Anterior cingulate cortex (tissue), 58 donors: ENCODE data around the gene RPL9.
A peak's percentile ranks its signal among the peaks of the same experiment; 100 is the strongest.
"Not testable (repeated sequence)": the region's sequence is repeated elsewhere in the genome, so short reads cannot be mapped to it uniquely, and the experiment has no call there.

Experiments used
- DNase-seq, 58 donors: peaks; one replicate each; lab custom pipeline; 2025; lab: John Stamatoyannopoulos, UW

The RPL9 gene

DNA sequence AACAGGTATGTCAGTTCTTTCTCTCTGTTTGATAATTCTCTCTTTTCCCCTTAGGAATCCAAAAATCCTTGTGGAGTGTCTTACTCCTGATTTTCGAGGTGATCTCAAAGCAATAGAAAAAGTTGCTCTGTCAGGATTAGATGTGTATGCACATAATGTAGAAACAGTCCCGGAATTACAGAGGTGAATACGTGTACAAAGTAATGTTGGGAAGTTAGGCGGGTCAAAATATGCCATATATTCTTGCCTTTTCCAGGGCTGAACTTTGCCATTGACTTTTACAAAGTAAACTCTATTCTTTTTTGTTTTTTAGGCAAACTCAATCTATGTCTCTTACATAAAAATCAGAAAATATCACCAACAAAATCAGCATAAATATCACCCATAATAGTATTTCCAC lies 8.7 kb upstream of the RPL9 start:
- no peak for DNase-seq

DNA sequence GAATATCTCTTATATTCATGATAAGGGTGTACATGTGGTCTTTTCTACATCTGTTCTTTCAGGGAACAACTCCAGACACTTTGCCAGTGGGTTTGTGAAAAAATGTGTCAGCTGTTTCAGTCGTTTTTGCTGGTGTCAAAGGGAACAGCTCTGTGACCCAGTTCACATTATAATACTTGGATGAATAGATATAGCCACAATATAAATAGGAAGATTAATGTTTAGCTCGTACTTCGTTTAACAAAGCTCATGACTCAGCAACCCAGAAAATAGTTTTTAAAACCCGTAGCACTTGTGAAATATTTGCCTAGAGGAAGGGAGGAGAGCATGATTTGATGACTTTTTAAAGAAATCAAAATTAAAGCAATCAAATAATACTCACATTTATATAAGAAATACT lies 8.0 kb upstream of the RPL9 start:
- DNase-seq: no peak

DNA sequence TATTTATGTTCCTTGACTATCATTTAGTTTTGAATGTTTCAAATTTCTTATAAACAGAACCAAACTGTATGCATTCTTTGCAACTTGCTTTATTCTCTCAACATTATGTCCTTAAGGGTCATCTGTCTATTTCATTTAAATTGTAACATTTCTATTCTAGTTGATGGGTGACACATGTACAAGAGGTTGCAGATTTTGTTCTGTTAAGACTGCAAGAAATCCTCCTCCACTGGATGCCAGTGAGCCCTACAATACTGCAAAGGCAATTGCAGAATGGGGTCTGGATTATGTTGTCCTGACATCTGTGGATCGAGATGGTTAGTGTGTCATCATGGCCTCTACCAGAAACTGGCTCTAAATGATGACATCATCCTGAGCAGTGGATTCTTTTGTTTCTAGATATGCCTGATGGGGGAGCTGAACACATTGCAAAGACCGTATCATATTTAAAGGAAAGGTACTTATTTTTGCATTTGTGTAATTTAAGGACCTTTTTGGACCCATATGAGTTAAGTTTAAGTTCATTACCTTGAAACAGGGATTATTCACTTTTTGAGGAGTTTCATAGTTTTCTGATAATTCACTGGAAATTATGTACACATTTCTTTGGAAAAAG lies 6.3 kb upstream of the RPL9 start:
- peak in 1 of 58 donors; percentile 12 for DNase-seq

DNA sequence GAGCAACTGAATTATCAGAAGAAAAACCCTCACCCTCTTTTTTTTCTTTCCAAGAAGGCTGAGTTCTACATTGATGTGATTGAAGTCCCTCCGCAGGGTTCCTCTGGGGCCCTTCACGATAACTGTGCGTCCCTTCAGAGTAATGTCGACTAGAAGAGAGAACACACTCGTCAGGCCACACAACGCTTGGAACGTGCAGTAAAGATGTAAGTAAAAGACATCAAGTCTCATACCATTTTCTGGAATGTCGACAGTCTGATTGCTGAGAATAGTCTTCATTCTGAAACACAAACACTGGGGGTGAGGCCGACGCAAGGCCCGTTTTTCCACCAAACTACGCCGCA lies 589 bp downstream of the RPL9 start:
- DNase-seq: not testable (repeated sequence)

DNA sequence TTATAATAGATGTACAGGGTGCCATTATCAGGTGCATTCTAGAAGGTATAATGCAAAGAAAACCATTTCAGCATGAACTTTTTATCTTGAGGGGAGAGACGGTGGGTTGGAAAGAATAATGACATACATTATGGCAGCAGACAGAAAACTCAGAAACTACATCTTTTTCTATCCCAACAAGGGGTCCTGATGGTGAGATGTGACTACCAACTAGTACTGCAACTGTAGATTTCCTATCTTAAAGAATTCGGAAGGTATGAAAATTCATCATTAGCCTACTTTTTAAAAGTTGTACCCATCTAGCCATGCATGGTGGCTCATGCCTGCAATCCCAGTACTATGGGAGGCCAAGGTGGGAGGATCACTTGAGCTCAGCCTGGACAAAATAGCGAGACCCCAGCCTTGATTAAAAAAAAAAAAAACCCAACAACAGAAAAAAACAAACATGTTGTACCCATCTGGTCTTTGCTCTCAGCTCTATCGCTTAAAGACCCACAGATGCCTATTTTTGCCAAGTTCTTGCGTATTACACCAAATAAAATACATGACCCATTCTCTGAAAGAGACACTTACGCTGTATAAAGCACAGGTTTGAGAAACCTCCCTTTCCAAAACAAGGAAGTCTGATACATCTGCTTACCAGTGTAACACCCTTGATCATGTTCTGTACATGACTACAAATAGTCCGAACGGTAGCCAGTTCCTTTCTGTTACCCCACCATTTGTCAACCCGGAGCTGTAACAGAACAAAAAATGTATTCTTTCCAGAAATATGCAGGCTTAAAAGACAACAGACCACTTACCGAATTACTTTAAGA lies 1.6 kb downstream of the RPL9 start:
- no peak for DNase-seq

DNA sequence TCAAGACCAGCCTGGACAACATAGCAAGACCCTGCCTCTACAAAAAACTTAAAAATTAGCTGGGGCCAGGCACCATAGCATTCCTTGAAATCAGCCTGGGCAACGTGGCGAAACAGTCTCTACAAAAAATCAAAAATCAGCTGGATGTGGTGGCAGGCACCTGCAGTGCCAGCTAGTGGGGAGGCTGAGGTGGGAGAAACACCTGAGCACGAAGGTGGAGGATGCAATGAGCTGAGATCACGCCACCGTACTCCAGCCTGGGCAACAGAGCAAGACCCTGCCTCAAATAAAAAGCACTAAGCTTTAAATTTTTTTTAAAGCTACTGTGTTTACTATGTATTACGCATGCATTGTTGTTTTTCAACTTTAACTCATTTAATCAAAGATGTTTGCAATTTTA lies 3.2 kb downstream of the RPL9 start:
- DNase-seq: no peak

DNA sequence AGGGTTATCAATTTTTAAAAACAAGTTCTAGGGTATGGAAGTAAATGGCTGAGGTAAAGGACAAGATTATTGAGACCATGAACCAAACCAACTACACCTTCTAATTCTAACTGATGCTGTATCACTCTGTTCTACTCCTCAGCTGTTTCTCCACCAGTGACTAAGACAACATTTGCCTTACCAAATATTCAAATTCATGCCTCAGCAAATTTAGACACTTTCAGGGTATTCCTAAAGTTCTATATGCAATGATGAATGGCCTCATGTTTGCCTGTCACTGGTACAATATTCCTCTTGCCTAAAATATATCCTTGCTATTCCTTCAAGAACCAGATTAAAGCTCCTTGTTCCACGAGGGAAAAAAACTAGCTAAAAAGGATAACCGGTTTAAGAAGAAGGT lies 5.0 kb downstream of the RPL9 start:
- no peak for DNase-seq

DNA sequence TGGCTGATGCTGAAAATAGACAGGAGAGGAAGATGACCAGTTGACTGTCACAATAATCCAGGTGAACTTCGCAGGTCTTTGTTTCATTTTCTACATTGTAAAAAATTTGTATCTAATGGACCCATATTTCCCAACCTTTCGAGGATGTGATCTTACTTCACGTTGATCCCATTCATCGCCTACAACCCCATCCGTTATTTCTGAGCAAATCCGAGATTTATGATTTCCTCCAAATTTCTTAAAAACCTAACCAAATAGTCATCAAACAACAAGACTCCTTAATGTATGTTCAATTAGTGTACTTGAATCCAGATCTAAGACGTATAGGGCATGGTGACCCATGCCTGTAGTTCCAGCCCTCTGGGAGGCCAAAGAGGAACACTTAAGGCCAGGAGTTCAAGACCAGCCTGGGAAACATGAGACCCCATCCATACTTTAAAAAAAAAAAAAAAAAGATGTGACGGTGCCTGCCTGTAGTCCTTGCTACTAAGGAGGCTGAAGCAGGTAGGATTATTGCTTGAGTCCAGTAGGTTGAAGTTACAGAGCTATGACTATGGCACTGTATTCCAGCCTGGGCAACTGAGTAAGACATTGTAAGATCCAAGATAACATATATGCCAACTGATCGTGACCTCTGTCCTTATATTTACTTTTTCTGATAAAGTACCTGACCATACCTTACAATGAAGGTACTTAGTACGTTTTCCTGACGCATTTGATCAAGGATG lies 5.7 kb downstream of the RPL9 start:
- DNase-seq: no peak

DNA sequence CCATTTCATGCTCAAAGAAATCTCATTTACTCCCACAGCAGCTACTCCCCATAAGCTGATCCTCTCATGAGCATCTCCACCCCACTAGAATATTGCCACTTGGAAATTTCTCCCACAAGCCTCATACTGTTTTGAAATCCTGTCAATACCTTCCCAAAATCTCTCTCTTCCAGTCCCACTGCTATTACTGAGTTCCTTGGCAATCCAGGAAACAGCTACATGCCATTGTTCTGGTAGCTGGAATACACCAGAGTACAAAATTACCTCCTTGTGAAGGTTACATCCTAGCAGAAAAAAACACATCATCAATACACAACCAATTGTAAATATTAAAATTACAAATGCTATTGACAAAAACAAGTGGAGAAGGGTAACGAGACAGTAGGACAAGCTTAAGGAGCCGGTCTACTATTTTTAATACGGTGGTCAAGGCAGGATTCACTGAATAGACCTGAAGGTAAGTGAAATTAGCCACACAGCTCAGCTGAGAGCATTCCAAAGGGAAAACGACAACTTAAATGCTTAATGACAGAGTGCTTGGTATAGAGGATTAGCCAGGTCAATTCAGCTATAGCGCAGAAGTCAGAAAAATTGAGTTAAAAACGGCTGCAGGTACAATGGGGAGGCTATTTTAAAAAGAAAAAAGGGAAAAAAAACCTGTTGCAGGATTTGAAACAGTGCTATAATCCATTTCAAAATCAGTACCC lies 6.4 kb downstream of the RPL9 start:
- no peak for DNase-seq

DNA sequence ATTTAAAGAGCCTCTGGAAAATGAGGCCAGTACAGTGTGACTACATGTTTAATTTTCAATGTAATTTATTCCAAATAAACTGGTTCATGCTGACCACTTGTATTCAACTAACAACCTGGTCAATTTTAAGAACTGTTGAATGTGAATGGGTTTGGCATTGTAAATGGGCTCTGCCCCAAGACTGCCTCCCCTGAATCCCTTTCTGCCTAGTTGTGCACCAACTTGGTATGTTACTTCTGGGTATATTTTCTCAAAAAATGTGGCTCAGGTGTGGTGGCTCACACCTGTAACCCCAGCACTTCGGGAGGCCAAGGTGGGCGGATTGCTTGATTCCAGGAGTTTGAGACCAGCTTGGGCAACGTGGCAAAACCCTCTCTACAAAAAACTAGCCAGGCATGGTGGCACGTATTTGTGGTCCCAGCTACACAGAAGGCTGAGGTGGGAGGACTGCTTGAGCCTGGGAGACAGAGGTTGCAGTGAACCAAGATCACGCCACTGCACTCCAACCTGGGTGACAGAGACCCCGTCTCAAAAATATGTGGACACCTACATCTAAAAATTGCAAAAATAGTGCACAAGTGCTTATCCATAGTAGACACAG lies 7.2 kb downstream of the RPL9 start:
- DNase-seq: no peak

DNA sequence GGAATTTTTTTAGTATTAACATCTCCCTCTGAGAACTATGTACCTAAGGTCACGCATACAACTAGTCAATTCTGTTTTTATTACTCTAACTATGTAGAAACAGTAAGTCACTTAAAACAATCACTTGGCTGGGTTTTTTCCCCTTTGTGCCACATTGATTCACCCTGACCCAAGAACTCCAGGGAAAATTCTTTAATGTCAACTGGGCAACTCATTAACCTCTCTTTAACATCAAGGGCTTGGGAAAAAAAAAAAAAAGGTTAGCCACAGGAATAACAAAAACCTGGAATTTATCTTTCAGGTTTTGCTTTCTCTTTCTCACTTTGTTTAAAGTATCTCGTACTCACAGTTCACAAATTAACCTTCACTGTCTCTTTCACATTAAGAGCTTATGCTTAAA lies 8.1 kb downstream of the RPL9 start:
- no peak for DNase-seq

DNA sequence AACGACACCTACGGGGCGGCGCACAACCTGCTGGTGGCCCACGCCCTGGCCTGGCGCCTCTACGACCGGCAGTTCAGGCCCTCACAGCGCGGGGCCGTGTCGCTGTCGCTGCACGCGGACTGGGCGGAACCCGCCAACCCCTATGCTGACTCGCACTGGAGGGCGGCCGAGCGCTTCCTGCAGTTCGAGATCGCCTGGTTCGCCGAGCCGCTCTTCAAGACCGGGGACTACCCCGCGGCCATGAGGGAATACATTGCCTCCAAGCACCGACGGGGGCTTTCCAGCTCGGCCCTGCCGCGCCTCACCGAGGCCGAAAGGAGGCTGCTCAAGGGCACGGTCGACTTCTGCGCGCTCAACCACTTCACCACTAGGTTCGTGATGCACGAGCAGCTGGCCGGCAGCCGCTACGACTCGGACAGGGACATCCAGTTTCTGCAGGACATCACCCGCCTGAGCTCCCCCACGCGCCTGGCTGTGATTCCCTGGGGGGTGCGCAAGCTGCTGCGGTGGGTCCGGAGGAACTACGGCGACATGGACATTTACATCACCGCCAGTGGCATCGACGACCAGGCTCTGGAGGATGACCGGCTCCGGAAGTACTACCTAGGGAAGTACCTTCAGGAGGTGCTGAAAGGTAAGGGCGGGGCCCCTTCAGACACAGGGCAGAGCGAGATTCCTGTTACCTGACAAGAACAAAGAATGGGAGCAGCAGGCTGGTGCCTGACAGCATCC lies 11.7 kb downstream of the RPL9 start:
- peak in 13 of 58 donors; percentile 1 to 48 (median 8) for DNase-seq

DNA sequence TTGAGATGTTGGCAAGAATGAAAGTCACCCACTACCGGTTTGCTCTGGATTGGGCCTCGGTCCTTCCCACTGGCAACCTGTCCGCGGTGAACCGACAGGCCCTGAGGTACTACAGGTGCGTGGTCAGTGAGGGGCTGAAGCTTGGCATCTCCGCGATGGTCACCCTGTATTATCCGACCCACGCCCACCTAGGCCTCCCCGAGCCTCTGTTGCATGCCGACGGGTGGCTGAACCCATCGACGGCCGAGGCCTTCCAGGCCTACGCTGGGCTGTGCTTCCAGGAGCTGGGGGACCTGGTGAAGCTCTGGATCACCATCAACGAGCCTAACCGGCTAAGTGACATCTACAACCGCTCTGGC lies 12.3 kb downstream of the RPL9 start:
- peak in 1 of 58 donors; percentile 13 for DNase-seq

DNA sequence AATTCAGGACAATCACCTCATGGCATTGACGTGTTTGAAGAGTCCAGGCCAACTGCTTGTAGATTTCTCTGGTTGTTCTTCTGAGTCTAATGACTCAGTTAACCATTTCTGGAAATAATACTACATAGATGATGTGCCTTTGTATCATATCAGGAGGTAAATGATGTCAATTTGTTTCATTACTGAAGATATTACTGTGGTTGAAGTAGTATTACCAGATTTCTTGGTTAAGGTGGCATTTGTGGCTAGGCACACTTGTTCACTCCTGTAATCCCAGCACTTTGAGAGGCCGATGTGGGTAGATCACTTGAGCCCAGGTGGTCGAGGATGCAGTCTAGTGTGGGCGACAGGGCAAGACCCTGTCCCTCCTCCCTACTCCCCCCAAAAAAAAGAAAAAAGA lies 15.7 kb downstream of the RPL9 start:
- DNase-seq: no peak

DNA sequence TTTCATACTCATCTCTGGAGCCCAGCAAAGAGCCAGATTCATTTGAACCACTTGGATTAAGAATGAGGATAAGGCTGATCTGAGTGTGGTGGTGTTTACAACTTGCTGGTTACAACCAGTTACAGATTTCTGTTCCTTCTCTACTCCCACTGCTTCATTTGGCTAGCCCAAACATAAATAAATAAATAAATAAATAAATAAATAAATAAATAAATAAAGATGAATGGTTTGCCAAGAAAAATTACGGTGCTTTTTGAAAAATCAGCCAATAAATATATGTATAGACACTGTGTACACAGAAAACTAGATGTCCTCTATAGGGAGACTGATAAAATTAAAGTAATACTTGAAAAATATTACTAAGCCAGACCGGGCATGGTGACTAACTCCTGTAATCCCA lies 17.1 kb downstream of the RPL9 start:
- no peak for DNase-seq

DNA sequence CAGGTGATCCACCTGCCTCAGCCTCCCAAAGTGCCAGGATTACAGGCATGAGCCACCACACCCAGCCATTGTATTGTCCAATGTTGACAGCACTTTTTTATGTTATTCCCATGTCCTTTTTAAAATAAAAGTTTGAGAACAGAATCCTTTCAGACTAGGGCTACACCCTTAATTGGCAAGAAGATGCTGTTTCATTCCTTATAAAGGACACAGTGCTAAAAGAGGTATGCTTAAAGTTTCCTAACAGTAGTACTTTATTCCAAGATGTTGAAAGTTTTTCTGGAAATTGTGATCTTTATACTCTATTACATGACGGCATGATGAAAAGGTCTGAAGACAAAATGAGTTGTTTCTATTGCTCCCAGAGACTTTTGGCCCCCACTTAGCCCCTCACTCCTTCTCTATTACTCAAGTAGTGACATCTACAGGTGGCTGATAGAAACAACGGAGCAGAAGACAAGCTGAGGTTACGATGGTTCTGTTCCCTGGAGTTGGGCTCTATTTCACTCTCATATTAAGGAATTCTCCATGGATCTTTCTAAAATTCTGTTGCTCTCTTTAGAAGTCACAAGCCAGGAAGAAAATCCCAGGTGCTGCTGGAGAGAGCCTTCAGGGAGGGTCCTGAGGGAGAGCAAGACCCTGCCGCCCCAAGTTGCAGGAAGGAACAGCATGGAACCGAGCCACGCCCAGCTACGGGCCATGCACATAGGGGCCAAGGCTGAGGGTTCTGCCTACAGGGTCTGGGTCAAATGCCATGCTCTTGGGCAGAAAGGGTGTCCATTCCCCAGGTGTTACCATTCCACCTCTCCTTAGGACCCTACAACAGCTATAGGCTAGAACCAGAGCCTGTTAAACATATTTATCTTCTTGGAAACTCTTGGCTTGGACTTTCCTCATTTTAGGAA lies 22.8 kb downstream of the RPL9 start:
- DNase-seq: no peak

DNA sequence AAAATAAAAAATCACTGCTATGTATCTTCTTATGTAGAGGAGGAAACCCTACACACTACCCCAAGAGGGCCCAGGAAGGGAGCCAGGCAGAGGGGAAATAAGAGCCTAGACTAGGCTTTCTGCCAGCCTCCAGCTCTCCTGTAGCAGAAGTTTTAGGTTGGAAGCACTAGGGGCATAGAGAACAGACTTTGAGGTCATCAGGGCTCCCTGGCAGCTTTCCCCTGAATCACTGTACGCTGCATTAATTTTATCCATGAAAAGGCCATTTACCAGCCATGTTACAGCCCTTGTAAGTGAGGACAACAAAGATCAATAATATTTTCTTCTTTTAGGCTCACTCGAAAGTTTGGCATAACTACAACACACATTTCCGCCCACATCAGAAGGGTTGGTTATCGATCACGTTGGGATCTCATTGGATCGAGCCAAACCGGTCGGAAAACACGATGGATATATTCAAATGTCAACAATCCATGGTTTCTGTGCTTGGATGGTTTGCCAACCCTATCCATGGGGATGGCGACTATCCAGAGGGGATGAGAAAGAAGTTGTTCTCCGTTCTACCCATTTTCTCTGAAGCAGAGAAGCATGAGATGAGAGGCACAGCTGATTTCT lies 24.7 kb downstream of the RPL9 start:
- DNase-seq: no peak

DNA sequence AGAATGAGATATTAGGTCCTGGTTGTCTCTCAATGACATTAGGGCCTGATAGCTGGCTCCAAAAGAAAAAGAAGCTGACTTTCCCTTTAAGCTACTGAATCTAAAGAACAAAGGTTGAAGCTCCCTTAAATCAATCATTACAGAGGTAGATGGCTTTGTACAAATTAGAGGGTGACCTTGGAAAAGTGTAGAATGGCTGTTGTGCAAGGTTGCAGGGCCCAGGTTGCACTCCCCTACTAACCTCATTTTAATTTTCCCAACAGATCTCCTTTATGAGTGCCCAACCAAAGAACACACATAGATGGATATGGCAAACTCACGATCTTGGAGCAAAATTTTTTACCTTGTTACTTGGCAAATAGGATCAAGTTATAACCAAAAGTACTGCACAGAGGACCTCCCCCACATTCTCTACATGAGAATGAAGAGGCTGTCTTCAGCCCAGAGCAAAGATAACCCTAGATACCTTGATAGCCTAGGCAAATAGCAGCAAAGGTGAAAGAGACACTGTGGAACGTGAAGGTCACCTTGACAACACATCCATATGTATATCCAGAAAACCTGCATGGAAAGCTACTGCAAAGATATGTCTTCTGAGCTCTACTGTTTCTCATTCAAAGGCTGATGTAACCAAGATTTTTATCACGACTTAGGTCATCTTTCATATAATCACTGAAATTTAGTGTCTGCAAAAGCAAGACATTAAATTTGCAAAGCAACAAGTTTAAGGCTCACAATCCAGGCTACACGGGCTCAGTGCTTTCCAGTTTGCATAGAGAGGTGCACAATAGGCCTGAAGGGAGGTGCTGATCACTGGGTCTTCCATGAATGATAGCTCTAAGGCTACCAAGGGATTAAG lies 29.0 kb downstream of the RPL9 start:
- DNase-seq: no peak
